Pericardium fibroblast (primary cell): ENCODE measurements around the gene CYP21A2. TPM values are rescaled to one million over a fixed set of nuclear protein-coding genes. Genes with fewer than 3 reads are reported as not detected.

Experiments
- total RNA-seq: library from RNA; depleted of rRNA; stranded (reverse); fragments of >200 nt; gene quantifications from 2 replicates; pipeline ENCODE4 v1.2.3, GENCODE V29; 2015

Gene CYP21A2
- 0.23 and 1.3 TPM in 2 replicates for total RNA-seq

GRCh38 chr6:32037598-32038524 lies at the start of gene CYP21A2:
TSS of gene CYP21A2 (plus strand) at chr6:32038415. CDS start at chr6:32038423, 8 bp downstream.

DNA sequence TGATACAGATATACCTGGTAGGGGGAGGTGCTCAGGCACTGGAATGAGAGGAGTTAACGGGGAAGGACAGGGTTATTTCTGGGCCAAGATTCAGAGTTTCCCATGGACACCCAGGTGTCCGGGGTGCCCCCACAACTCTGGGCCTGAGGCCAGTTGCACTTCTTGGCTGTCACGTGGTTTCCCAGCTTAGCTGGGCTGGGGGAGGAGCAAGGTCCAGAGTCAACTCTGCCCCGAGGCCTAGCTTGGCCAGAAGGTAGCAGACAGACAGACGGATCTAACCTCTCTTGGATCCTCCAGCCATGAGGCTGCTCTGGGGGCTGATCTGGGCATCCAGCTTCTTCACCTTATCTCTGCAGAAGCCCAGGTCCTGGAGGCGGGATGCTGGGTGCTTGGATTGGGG lies 23.7 kb upstream of the CYP21A2 start, which contains the start of gene C4B:
C4B (plus strand) TSS at position 249 of the 400 bp plus-strand sequence; CDS start at position 300, 51 bp downstream.

Other genes starting within 250 kb of the CYP21A2 start
- 44.9 and 47.3 TPM in 2 replicates for gene VARS1, start 242.7 kb upstream of the CYP21A2 start, total RNA-seq
- gene LSM2, start 231.4 kb upstream of the CYP21A2 start, total RNA-seq, result 40.0 and 71.4 TPM in 2 replicates
- 0.12 and 0.34 TPM in 2 replicates for gene HSPA1L, start 223.1 kb upstream of the CYP21A2 start, total RNA-seq
- 62.6 and 74.3 TPM in 2 replicates for gene HSPA1A, start 222.9 kb upstream of the CYP21A2 start, total RNA-seq
- gene HSPA1B, start 210.7 kb upstream of the CYP21A2 start, total RNA-seq, result 94.5 and 110 TPM in 2 replicates
- gene NEU1, start 175.6 kb upstream of the CYP21A2 start, total RNA-seq, result 55.6 and 65.6 TPM in 2 replicates
- 0.51 TPM in 1 of 2 replicates, not detected in the other for gene SLC44A4, start 159.4 kb upstream of the CYP21A2 start, total RNA-seq
- gene EHMT2, start 140.7 kb upstream of the CYP21A2 start, total RNA-seq, result 32.1 and 55.8 TPM in 2 replicates
- gene ZBTB12, start 136.3 kb upstream of the CYP21A2 start, total RNA-seq, result 2.6 and 4.9 TPM in 2 replicates
- 1.2 and 9.6 TPM in 2 replicates for gene C2, start 110.7 kb upstream of the CYP21A2 start, total RNA-seq
- 11.4 and 11.6 TPM in 2 replicates for gene CFB, start 92.3 kb upstream of the CYP21A2 start, total RNA-seq
- 73.6 and 83.6 TPM in 2 replicates for gene NELFE, start 79.4 kb upstream of the CYP21A2 start, total RNA-seq
- gene SKIC2, start 79.2 kb upstream of the CYP21A2 start, total RNA-seq, result 34.1 and 37.6 TPM in 2 replicates
- gene DXO, start 66.3 kb upstream of the CYP21A2 start, total RNA-seq, result 13.5 and 15.4 TPM in 2 replicates
- 6.9 and 30.7 TPM in 2 replicates for gene C4A, start 56.4 kb upstream of the CYP21A2 start, total RNA-seq
- gene C4B, start 23.6 kb upstream of the CYP21A2 start, total RNA-seq, result 14.6 and 48.8 TPM in 2 replicates
- gene TNXB, start 70.9 kb downstream of the CYP21A2 start, total RNA-seq, result 108 and 240 TPM in 2 replicates
- gene ATF6B, start 89.8 kb downstream of the CYP21A2 start, total RNA-seq, result 17.6 and 17.9 TPM in 2 replicates
- 2.1 and 3.4 TPM in 2 replicates for gene FKBPL, start 91.9 kb downstream of the CYP21A2 start, total RNA-seq
- 0.47 and 0.85 TPM in 2 replicates for gene PRRT1, start 113.5 kb downstream of the CYP21A2 start, total RNA-seq
- gene PPT2, start 115.7 kb downstream of the CYP21A2 start, total RNA-seq, result 12.1 and 16.1 TPM in 2 replicates
- gene EGFL8, start 126.2 kb downstream of the CYP21A2 start, total RNA-seq, result 1.6 and 3.7 TPM in 2 replicates
- gene AGPAT1, start 137.7 kb downstream of the CYP21A2 start, total RNA-seq, result 65.4 and 84.0 TPM in 2 replicates
- 23.2 and 53.2 TPM in 2 replicates for gene RNF5, start 140.0 kb downstream of the CYP21A2 start, total RNA-seq
- 0.43 and 0.82 TPM in 2 replicates for gene AGER, start 145.8 kb downstream of the CYP21A2 start, total RNA-seq
- 33.6 and 45.0 TPM in 2 replicates for gene PBX2, start 151.8 kb downstream of the CYP21A2 start, total RNA-seq
- gene GPSM3, start 154.2 kb downstream of the CYP21A2 start, total RNA-seq, result 0.26 and 4.9 TPM in 2 replicates
- 0.70 and 1.4 TPM in 2 replicates for gene NOTCH4, start 185.7 kb downstream of the CYP21A2 start, total RNA-seq